ENCODE results near the gene XRCC3.

XRCC3 gene

GRCh38 chr14:103725739-103726395 is 10.6 kb upstream of the XRCC3 start:
- no peak for TF ChIP-seq ZNF274 (IDR thresholded peaks at IDR 0.05; ENCODE audit: low read depth, low read length)
- no peak overlapping the region for H3K4me3 ChIP-seq (ENCODE audit: low read length)

- H3K4me3 ChIP-seq (ENCODE audit: low read length) = no peak overlapping the region
- TF ChIP-seq ZNF274 (IDR thresholded peaks at IDR 0.05; ENCODE audit: low read depth, low read length) = no peak
Observed at GRCh38 chr14:103725001-103725682, 9.9 kb upstream of the XRCC3 start.

GRCh38 chr14:103724116-103724515 is 8.9 kb upstream of the XRCC3 start:
- TF ChIP-seq ZNF274 (IDR thresholded peaks at IDR 0.05; ENCODE audit: low read depth, low read length) = no peak
- H3K4me3 ChIP-seq (ENCODE audit: low read length) = no peak overlapping the region

- H3K4me3 ChIP-seq (ENCODE audit: low read length) = no peak overlapping the region
- TF ChIP-seq ZNF274 (IDR thresholded peaks at IDR 0.05; ENCODE audit: low read depth, low read length) = no peak
Observed at GRCh38 chr14:103723748-103724081, 8.5 kb upstream of the XRCC3 start.

- no peak overlapping the region for H3K4me3 ChIP-seq (ENCODE audit: low read length)
- TF ChIP-seq ZNF274 (IDR thresholded peaks at IDR 0.05; ENCODE audit: low read depth, low read length) = no peak
Observed at GRCh38 chr14:103721334-103722120, 6.3 kb upstream of the XRCC3 start.

GRCh38 chr14:103719751-103720150 is 4.5 kb upstream of the XRCC3 start:
- H3K4me3 ChIP-seq (ENCODE audit: low read length) = no peak overlapping the region
- TF ChIP-seq ZNF274 (IDR thresholded peaks at IDR 0.05; ENCODE audit: low read depth, low read length) = no peak

GRCh38 chr14:103718572-103718971 is 3.3 kb upstream of the XRCC3 start:
- TF ChIP-seq ZNF274 (IDR thresholded peaks at IDR 0.05; ENCODE audit: low read depth, low read length) = no peak
- no peak overlapping the region for H3K4me3 ChIP-seq (ENCODE audit: low read length)

- H3K4me3 ChIP-seq (ENCODE audit: low read length) = peak overlapping the region; percentile 74
- TF ChIP-seq ZNF274 (IDR thresholded peaks at IDR 0.05; ENCODE audit: low read depth, low read length) = no peak
Observed at GRCh38 chr14:103716899-103717411, 1.7 kb upstream of the XRCC3 start.

GRCh38 chr14:103716091-103716801 is 995 bp upstream of the XRCC3 start:
- TF ChIP-seq ZNF274 (IDR thresholded peaks at IDR 0.05; ENCODE audit: low read depth, low read length) = no peak
- H3K4me3 ChIP-seq (ENCODE audit: low read length) = peak overlapping the region; percentile 74

GRCh38 chr14:103714063-103714724 is 1.1 kb downstream of the XRCC3 start:
- peak overlapping the region; percentile 88 for H3K4me3 ChIP-seq (ENCODE audit: low read length)
- no peak for TF ChIP-seq ZNF274 (IDR thresholded peaks at IDR 0.05; ENCODE audit: low read depth, low read length)

GRCh38 chr14:103713304-103714062 is 1.8 kb downstream of the XRCC3 start:
- no peak for TF ChIP-seq ZNF274 (IDR thresholded peaks at IDR 0.05; ENCODE audit: low read depth, low read length)
- H3K4me3 ChIP-seq (ENCODE audit: low read length) = peak overlapping the region; percentile 88; the same call in 1 of the 2 replicates

GRCh38 chr14:103712633-103713247 is 2.5 kb downstream of the XRCC3 start:
- H3K4me3 ChIP-seq (ENCODE audit: low read length) = no peak overlapping the region
- no peak for TF ChIP-seq ZNF274 (IDR thresholded peaks at IDR 0.05; ENCODE audit: low read depth, low read length)

Data from GM08714 (cell line).